Non-pigmented ciliary epithelial cell (primary cell): ENCODE measurements around the gene PRLR.
"Not testable (repeated sequence)": the region's sequence is repeated elsewhere in the genome, so short reads cannot be mapped to it uniquely, and the experiment has no call there.

Experiments
- DNase-seq: peaks from one replicate; pipeline ENCODE4 v3.0.0-alpha.2; 2010; ENCODE audit warnings: low read depth

PRLR gene

GRCh38 chr5:35124932-35125331 is 105.4 kb downstream of the PRLR start:
- DNase-seq: no peak

DNA sequence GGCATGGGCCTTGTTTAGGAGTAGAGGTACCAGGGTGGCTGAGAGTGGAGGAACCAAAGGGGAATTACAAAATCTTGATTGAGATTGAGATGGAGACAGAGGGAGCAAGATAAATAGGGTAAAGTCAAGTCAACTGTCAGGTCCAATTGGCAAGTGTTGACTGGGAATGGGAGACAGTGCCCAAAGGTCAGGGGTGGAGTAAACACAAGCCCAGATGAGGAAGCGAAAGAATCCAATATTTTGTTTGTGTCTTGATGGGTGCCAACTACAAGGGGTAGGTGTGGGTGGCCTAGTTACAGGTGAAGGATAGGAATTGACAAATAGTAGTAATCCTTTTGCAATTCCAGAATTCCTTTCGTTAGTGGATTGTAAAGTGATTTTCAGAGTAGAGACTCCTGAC is 107.5 kb downstream of the PRLR start:
- DNase-seq: no peak

- no peak for DNase-seq
Observed at GRCh38 chr5:35120715-35121114, 109.6 kb downstream of the PRLR start.

DNA sequence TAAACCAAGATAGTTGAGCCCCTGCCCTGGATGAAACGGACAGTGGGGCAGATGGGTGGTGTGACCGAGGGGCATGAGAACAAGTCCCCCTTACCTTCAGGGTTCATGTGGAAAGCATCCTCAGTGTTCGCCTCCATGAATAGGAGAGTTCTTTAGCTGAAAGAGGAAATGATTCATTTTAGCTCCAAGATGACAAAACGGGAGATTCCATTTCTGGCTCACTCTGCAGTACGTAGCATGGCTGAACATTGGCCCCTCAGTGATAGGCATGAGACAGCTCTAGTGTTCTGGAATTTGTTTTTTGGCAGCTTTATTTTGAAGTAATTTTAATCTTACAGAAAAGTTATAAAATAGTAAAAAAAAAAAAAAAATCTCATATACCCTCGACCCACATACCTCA is 112.3 kb downstream of the PRLR start:
- peak; percentile 66 for DNase-seq

GRCh38 chr5:35115920-35116319 is 114.4 kb downstream of the PRLR start:
- no peak for DNase-seq

GRCh38 chr5:35114698-35115097 is 115.6 kb downstream of the PRLR start:
- DNase-seq: no peak

GRCh38 chr5:35112300-35112699 is 118.0 kb downstream of the PRLR start:
- no peak for DNase-seq

DNA sequence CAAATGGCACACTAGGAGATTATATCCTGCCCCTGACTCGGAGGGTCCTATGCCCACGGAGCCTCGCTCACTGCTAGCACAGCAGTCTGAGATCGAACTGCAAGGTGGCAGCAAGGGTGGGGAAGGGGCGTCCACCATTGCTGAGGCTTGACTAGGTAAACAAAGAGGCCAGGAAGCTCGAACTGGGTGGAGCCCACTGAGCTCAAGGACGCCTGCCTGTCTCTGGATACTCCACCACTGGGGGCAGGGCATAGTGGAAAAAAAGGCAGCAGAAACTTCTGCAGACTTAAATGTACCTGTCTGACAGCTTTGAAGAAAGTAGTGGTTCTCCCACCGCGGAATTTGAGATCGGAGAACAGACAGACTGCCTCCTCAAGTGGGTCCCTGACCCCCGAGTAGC is 125.7 kb downstream of the PRLR start:
- DNase-seq: not testable (repeated sequence)

- DNase-seq: no peak
Observed at GRCh38 chr5:35103637-35104299, 126.5 kb downstream of the PRLR start.

- DNase-seq: not testable (repeated sequence)
Observed at GRCh38 chr5:35101720-35102119, 128.6 kb downstream of the PRLR start.

DNA sequence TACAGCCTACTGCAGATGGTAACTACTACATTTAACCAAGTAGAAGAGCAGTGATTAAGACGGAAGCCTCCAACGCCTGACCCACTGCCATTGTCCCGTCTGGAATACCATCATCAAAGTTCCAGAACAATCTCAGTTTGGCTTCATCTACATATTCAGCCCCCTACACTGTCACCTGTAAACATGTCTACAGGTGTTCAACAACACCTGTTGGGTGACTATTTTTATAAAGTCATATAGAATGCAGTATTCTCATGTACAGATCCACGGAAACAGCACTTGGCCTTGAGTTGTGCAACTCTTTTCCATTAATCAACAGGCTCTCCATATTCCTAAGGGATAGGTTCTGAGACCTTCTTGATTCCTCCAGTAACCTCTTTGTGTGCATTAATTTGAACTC is 129.3 kb downstream of the PRLR start:
- no peak for DNase-seq

DNA sequence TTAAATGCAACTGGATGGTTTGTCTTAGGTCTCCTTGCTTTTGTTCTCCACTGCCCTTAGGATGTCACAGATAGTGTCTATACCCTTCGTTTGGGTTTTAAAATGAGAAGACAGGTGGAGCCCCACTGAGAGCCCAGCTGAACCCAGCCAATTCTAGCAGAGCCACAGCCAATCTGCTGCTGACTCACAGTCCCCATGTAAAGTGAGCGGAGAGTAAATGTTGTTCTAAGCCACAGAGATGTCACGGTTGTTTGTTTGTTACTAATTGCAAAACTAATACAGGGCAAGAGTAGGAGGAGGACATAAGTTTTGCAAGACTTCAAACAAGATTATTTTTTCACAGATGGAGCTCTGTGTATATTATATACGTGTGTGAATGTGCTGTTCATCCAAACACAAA is 132.1 kb downstream of the PRLR start:
- no peak for DNase-seq

- no peak for DNase-seq
Observed at GRCh38 chr5:35096932-35097331, 133.4 kb downstream of the PRLR start.

- no peak for DNase-seq
Observed at GRCh38 chr5:35096216-35096615, 134.1 kb downstream of the PRLR start.

DNA sequence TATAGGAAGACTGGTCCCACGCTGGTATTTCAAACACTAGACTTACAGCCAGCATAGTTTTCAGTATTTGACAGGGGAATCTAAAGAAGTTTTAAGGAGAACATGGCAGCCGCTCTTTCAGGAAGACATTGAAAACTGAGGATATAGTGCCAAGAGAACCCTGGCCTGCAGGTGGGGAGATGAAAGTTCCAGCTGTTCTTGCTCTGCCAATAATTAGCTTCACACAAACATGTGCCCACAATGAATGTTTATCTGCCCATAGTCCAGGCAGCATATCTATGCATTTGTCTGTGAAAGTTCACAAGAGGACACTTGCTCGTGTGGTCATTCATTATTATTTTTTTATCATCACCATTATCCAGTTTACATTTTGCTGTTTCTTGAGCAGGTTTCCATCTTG is 134.9 kb downstream of the PRLR start:
- no peak for DNase-seq

DNA sequence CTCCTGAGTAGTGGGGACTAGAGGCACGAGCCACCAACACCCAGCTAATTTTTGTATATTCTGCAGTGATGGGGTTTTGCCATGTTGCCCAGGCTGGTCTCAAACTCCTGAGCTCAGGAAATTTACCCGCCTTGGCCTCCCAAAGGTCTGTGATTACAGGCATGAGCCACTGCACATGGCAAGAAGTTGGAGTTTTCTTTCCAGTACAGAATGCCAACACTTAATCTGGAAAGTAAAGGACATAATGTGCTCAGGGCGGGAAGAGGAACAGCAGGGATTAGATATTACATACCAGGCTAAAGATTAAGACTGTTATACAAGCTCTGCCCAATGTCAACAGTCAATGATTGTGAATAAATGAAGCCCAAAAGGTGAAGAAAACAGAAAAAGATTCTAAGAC is 135.3 kb downstream of the PRLR start:
- DNase-seq: no peak

DNA sequence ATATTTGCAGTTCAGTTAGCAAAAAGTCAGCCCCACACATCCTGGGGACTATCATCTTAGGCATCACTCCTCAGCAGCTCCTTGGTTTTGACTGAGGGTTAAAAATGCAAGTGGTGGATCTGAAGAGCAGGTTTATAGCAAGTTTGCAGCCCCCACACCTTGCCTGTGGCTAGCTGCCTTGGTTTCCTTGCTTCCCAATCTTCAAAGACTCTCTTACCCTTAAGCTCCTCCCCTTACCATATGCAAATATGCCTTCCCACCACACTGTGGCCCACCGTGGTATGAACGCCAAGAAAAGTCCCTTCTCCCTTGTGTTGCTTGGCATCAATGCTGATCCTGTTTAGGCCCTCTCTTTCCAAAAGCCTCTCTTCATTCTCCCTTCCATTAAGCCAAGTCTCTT is 137.6 kb downstream of the PRLR start:
- no peak for DNase-seq

GRCh38 chr5:35091704-35092103 is 138.6 kb downstream of the PRLR start:
- no peak for DNase-seq

- DNase-seq: peak; percentile 31
Observed at GRCh38 chr5:35089334-35090314, 140.7 kb downstream of the PRLR start.

- peak; percentile 2 for DNase-seq
Observed at GRCh38 chr5:35087991-35088390, 142.3 kb downstream of the PRLR start.

- no peak for DNase-seq
Observed at GRCh38 chr5:35083150-35083549, 147.1 kb downstream of the PRLR start.

- DNase-seq: no peak
Observed at GRCh38 chr5:35082530-35082929, 147.8 kb downstream of the PRLR start.

DNA sequence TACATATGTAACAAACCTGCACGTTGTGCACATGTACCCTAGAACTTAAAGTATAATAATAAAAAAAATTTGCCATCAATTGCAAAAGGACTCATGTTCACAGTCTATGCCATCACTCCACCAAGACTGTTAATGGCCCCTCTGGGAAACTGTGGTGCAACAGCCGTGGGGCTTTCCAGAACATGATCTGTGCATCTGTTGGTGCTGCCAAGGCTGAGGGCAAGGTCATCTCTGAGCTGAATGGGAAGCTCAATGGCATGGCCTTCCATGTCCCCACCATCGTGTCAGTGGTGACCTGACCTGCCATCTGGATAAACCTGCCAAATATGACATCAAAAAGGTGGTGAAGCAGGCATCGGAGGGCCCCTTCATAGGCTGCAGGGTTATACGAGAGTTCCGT is 149.2 kb downstream of the PRLR start:
- DNase-seq: no peak
